Calu3 (cell line): ENCODE measurements around the gene MALAT1. TPM values are rescaled to one million over a fixed set of nuclear protein-coding genes. Genes with fewer than 3 reads are reported as not detected.

Experiments used
- BruUV-seq: library from RNA; stranded (reverse); fragments of 400-500 nt; replicated peaks from 2 replicates; lab custom pipeline; 2021; lab: Mats Ljungman, UMichigan
- CTCF ChIA-PET: fragments of 300-600 bp; sonication (Branson Sonifier 250); formaldehyde crosslinking; loops from one replicate; lab custom pipeline; 2022; ENCODE audit warnings: antibody characterized with exemption; lab: Charles Lee
- DNase-seq: peaks from one replicate; pipeline ENCODE4 v3.0.0; 2022
- H3K27ac Mint-ChIP-seq: one replicate; pipeline ENCODE4 v1.8.0; 2022; ENCODE audit warnings: mixed read lengths; ENCODE audit not compliant: unreplicated experiment
- H3K27me3 Mint-ChIP-seq: one replicate; pipeline ENCODE4 v1.8.0; 2022; ENCODE audit warnings: mixed read lengths; ENCODE audit not compliant: unreplicated experiment
- H3K36me3 Mint-ChIP-seq: one replicate; pipeline ENCODE4 v1.8.0; 2022; ENCODE audit warnings: mild to moderate bottlenecking, moderate library complexity, mixed read lengths; ENCODE audit not compliant: insufficient read depth, unreplicated experiment
- H3K4me1 Mint-ChIP-seq: one replicate; pipeline ENCODE4 v1.8.0; 2022; ENCODE audit warnings: mild to moderate bottlenecking, low read depth, mixed read lengths; ENCODE audit not compliant: unreplicated experiment
- H3K4me3 Mint-ChIP-seq: one replicate; pipeline ENCODE4 v1.8.0; 2022; ENCODE audit warnings: mild to moderate bottlenecking, low read depth, moderate library complexity, mixed read lengths; ENCODE audit not compliant: unreplicated experiment
- H3K9me3 Mint-ChIP-seq: one replicate; pipeline ENCODE4 v1.8.0; 2022; ENCODE audit warnings: low read depth, mixed read lengths; ENCODE audit not compliant: unreplicated experiment
- intact Hi-C: fragments of 100-400 bp; cut with micrococcal nuclease; formaldehyde crosslinking; loops from one replicate; pipeline ENCODE4 v1.10.0; 2022; ENCODE audit not compliant: unreplicated experiment
- total RNA-seq: library from RNA; stranded (reverse); gene quantifications from 2 replicates; pipeline ENCODE4 v1.2.3, GENCODE V29; 2022
- TF ChIP-seq, protein P1 (sequence below): fragments of 200-600 bp; IDR thresholded peaks from one replicate; pipeline ENCODE4 v1.8.0; 2022; ENCODE audit warnings: antibody characterized with exemption; ENCODE audit not compliant: unreplicated experiment

Gene MALAT1
- total RNA-seq, 1 experiment from 2014 or later, result 8,437 TPM

DNA sequence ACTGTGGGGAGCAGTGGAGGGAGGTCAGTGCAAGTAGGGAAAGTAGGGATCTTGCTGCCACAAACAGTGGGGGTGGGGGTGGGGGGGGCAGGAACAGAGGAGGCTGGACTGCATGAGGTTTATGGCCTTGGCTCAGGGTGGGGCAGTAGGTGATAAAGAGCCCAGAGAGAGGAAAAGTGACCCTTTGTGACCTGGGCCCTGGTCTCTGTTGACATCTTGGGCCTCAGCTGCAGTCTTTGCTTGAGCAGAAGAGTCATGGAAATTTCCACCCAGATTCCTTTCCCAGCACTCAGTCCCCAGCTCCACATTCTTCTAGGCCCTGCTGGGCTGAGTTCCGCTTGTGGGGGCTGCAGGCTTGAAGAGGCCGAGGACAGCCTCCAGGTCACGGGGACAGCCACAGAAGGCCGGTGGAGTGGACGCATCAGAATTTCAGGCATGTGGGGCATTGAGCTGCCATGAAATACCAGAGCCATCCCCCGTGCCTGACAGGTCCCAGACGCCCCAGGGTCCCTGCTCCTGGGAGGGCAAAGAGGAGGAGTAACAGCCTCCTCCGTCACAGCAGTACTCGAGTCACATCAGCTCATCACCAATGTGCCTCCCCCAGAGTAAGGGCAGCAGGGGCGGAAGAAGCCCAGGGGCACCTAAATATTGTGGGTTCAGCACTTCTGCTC lies 9.7 kb upstream of the MALAT1 start:
- Mint-ChIP-seq H3K4me1 (peaks cover 84% of the 10 kb centered on the region), H3K27ac (peak overlapping the region; percentile 94), H3K4me3 (peak overlapping the region; percentile 27), H3K9me3 (no peaks in the 10 kb centered on the region), H3K36me3 (peaks cover 62% of the 10 kb centered on the region), H3K27me3 (no peaks in the 10 kb centered on the region)
- TF ChIP-seq, protein P1, sequence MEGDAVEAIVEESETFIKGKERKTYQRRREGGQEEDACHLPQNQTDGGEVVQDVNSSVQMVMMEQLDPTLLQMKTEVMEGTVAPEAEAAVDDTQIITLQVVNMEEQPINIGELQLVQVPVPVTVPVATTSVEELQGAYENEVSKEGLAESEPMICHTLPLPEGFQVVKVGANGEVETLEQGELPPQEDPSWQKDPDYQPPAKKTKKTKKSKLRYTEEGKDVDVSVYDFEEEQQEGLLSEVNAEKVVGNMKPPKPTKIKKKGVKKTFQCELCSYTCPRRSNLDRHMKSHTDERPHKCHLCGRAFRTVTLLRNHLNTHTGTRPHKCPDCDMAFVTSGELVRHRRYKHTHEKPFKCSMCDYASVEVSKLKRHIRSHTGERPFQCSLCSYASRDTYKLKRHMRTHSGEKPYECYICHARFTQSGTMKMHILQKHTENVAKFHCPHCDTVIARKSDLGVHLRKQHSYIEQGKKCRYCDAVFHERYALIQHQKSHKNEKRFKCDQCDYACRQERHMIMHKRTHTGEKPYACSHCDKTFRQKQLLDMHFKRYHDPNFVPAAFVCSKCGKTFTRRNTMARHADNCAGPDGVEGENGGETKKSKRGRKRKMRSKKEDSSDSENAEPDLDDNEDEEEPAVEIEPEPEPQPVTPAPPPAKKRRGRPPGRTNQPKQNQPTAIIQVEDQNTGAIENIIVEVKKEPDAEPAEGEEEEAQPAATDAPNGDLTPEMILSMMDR, result no peak
- no peak for DNase-seq
- intact Hi-C loops, result no loop called here
- CTCF ChIA-PET, result interaction anchor here (1.0 to 3.3 kb wide), 3 partner anchors 10 to 69 kb away, joined by 4 to 20 read pairs (median 5); no protein-coding TSS in a partner anchor
- no TSS peak for BruUV-seq

DNA sequence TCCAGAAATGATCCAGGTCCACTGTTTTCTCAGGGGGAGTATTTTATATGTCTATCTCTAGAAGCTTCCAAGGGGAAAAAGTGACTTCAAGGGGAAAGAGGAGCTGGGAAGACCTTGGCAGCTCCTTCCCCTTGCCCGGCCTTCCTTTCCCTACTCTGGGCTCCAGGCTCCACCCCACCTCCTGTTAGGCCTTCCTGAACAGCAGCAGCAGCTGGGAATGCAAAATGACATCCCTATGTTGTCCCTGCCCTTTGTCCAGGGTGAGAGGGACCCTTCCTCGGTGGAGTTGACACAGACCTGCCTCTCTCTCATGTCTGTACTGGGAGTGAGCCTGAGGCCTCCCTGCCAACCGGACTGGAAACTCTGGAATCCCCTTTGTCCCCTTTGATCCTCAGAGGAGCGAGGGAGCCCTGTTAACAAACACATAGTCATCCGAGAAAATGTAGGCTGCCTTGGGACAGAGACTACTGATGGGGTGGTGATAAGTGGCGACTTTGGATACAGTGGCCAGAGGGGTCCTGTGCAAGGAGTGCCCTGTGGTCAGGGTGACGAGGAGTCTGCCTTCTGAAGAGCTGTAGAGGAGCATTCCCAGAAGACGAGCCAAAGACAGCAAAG lies 9.0 kb upstream of the MALAT1 start:
- intact Hi-C loops, result no loop called here
- Mint-ChIP-seq H3K9me3 (no peaks in the 10 kb centered on the region), H3K36me3 (peaks cover 62% of the 10 kb centered on the region), H3K4me3 (peak overlapping the region; percentile 27), H3K4me1 (peaks cover 89% of the 10 kb centered on the region), H3K27me3 (no peaks in the 10 kb centered on the region), H3K27ac (peak overlapping the region; percentile 87)
- no peak for DNase-seq
- no TSS peak for BruUV-seq
- CTCF ChIA-PET, result interaction anchor here (1.6 to 3.3 kb wide), 2 partner anchors 11 to 18 kb away, joined by 5 to 20 read pairs; no protein-coding TSS in a partner anchor
- TF ChIP-seq, protein P1, result no peak

DNA sequence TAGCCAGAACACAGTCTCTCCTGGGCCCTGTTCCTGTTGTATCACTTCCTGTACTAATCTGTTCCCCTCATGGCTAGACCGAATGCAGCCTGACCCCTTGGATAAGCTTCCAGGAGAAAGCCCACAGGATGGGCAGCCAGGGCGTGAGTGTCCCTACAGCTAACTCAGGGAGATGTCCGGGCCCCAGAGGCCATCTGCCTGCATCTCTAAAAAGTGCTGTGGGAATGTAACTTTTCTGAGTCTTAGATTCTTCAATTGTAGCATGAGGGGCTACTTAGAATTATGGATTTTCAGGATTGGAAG lies 7.7 kb upstream of the MALAT1 start:
- no peaks in the 10 kb centered on the region for H3K9me3 Mint-ChIP-seq
- CTCF ChIA-PET, result interaction anchor here (0.6 to 3.0 kb wide), 8 partner anchors 9 to 1772 kb away, joined by 3 to 23 read pairs (median 8); no protein-coding TSS in a partner anchor
- H3K4me1 Mint-ChIP-seq, result peaks cover 80% of the 10 kb centered on the region
- no peaks in the 10 kb centered on the region for H3K27me3 Mint-ChIP-seq
- TF ChIP-seq, protein P1, result no peak
- no TSS peak for BruUV-seq
- H3K27ac Mint-ChIP-seq, result peak overlapping the region; percentile 87
- DNase-seq, result no peak
- peak overlapping the region; percentile 33 for H3K4me3 Mint-ChIP-seq
- H3K36me3 Mint-ChIP-seq, result peaks cover 56% of the 10 kb centered on the region
- intact Hi-C loops, result no loop called here

DNA sequence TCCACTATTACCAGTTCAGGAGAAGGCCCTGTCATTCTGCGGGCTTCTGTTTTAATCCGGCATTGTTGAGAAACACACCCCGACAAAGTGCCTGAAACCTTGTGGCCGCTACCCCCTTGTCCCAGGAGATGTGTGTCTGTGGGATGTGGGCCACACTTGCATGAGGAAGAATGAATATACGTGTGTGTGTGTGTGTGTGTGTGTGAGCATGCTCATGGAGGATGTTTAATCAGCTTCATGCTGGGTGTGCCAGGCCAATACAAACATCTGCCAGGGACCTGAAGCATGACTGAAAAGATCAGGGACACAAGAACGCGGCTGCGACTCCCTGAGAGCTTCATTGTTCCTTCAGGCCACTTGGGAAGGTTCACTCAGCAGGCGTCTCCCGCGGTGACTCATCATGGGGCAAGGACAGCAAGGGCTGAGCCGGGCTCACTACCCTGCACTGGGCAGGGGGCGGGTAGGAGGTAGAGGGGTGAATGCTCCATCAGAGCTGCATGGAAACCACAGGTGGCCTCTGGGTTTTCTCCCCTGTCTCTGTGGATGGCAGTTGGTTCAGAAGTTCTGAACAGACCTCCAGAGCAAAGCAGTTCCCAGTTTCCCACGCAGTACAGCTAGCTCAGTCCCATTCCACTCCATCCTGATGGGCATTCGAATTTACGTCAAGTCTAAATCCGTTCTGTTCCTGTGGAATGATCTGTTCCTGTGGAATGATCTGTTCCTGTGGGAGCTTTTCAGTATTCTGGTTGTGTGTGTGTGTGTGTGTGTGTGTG lies 7.0 kb upstream of the MALAT1 start:
- Mint-ChIP-seq H3K36me3 (peaks cover 56% of the 10 kb centered on the region), H3K9me3 (no peaks in the 10 kb centered on the region), H3K27me3 (no peaks in the 10 kb centered on the region), H3K4me3 (peak overlapping the region; percentile 33), H3K4me1 (peaks cover 86% of the 10 kb centered on the region), H3K27ac (peak overlapping the region; percentile 87)
- CTCF ChIA-PET, result interaction anchor here (0.6 to 3.0 kb wide), 11 partner anchors 8 to 1771 kb away, joined by 3 to 23 read pairs (median 4); no protein-coding TSS in a partner anchor
- intact Hi-C loops, result no loop called here
- TF ChIP-seq, protein P1, result no peak
- BruUV-seq, result no TSS peak
- peak; percentile 88 for DNase-seq
